HG02981 (cell line): Measurements from ENCODE around the gene TM9SF4.

ENCODE experiments used
- ATAC-seq: cut with Tn5 transposase; IDR thresholded peaks from one replicate; pipeline ENCODE4 v1.9.1; 2021; ENCODE audit warnings: mild to moderate bottlenecking, moderate library complexity; ENCODE audit not compliant: unreplicated experiment

The TM9SF4 gene

GRCh38 chr20:32126919-32127318, 17.4 kb downstream of the TM9SF4 start:
- no peak for ATAC-seq

- ATAC-seq = no peak
These were observed 17.8 kb downstream of the TM9SF4 start for GRCh38 chr20:32127347-32127746.

GRCh38 chr20:32128167-32128566, 18.7 kb downstream of the TM9SF4 start:
- no peak for ATAC-seq

- ATAC-seq = no peak
These were observed 20.3 kb downstream of the TM9SF4 start for GRCh38 chr20:32129863-32130262.

- no peak for ATAC-seq
These were observed 20.8 kb downstream of the TM9SF4 start for GRCh38 chr20:32130352-32130751.

GRCh38 chr20:32130965-32131364, 21.5 kb downstream of the TM9SF4 start:
- no peak for ATAC-seq

GRCh38 chr20:32132911-32133549, 23.5 kb downstream of the TM9SF4 start:
- ATAC-seq = peak; percentile 65

- ATAC-seq = no peak
These were observed 24.5 kb downstream of the TM9SF4 start for GRCh38 chr20:32134026-32134425.

- no peak for ATAC-seq
These were observed 26.5 kb downstream of the TM9SF4 start for GRCh38 chr20:32135983-32136515.

GRCh38 chr20:32138921-32139320, 29.4 kb downstream of the TM9SF4 start:
- ATAC-seq = no peak

- ATAC-seq = no peak
These were observed 30.4 kb downstream of the TM9SF4 start for GRCh38 chr20:32139947-32140346.

GRCh38 chr20:32140603-32141002, 31.1 kb downstream of the TM9SF4 start:
- ATAC-seq = no peak

GRCh38 chr20:32141465-32141980, 32.0 kb downstream of the TM9SF4 start:
- ATAC-seq = no peak

- ATAC-seq = no peak
These were observed 32.6 kb downstream of the TM9SF4 start for GRCh38 chr20:32142088-32142487.

GRCh38 chr20:32142991-32143390, 33.5 kb downstream of the TM9SF4 start:
- ATAC-seq = no peak

- no peak for ATAC-seq
These were observed 35.6 kb downstream of the TM9SF4 start for GRCh38 chr20:32144898-32145662.

GRCh38 chr20:32149566-32150170, 40.2 kb downstream of the TM9SF4 start:
- ATAC-seq = no peak

- no peak for ATAC-seq
These were observed 40.9 kb downstream of the TM9SF4 start for GRCh38 chr20:32150291-32150848.

- no peak for ATAC-seq
These were observed 43.1 kb downstream of the TM9SF4 start for GRCh38 chr20:32152421-32153155.

GRCh38 chr20:32153156-32153665, 43.7 kb downstream of the TM9SF4 start:
- ATAC-seq = no peak
